ENCODE data around the gene FGD5.
A peak's percentile ranks its signal among the peaks of the same experiment; 100 is the strongest.

The FGD5 gene

GRCh38 chr3:14789640-14790285, 29.0 kb upstream of the FGD5 start:
- DNase-seq (ENCODE audit: low read depth), result no peak

GRCh38 chr3:14791343-14791945, 27.3 kb upstream of the FGD5 start:
- DNase-seq (ENCODE audit: low read depth), result peak; percentile 37

- no peak for DNase-seq (ENCODE audit: low read depth)
Measured at GRCh38 chr3:14792691-14793121, 26.1 kb upstream of the FGD5 start.

- DNase-seq (ENCODE audit: low read depth), result no peak
Measured at GRCh38 chr3:14793126-14793857, 25.5 kb upstream of the FGD5 start.

GRCh38 chr3:14793858-14794234, 24.9 kb upstream of the FGD5 start:
- DNase-seq (ENCODE audit: low read depth), result no peak

- no peak for DNase-seq (ENCODE audit: low read depth)
Measured at GRCh38 chr3:14794435-14794834, 24.3 kb upstream of the FGD5 start.

GRCh38 chr3:14795996-14796395, 22.8 kb upstream of the FGD5 start:
- no peak for DNase-seq (ENCODE audit: low read depth)

- no peak for DNase-seq (ENCODE audit: low read depth)
Measured at GRCh38 chr3:14796403-14797077, 22.2 kb upstream of the FGD5 start.

- DNase-seq (ENCODE audit: low read depth), result no peak
Measured at GRCh38 chr3:14797731-14798130, 21.0 kb upstream of the FGD5 start.

- DNase-seq (ENCODE audit: low read depth), result no peak
Measured at GRCh38 chr3:14798231-14798630, 20.5 kb upstream of the FGD5 start.

GRCh38 chr3:14799146-14799545, 19.6 kb upstream of the FGD5 start:
- no peak for DNase-seq (ENCODE audit: low read depth)

GRCh38 chr3:14801031-14801430, 17.7 kb upstream of the FGD5 start:
- DNase-seq (ENCODE audit: low read depth), result no peak

GRCh38 chr3:14801668-14802380, 16.9 kb upstream of the FGD5 start:
- no peak for DNase-seq (ENCODE audit: low read depth)

GRCh38 chr3:14802381-14802731, 16.4 kb upstream of the FGD5 start:
- no peak for DNase-seq (ENCODE audit: low read depth)

- no peak for DNase-seq (ENCODE audit: low read depth)
Measured at GRCh38 chr3:14803101-14803980, 15.4 kb upstream of the FGD5 start.

GRCh38 chr3:14803981-14804834, 14.6 kb upstream of the FGD5 start:
- no peak for DNase-seq (ENCODE audit: low read depth)

GRCh38 chr3:14804835-14805780, 13.7 kb upstream of the FGD5 start:
- no peak for DNase-seq (ENCODE audit: low read depth)

- no peak for DNase-seq (ENCODE audit: low read depth)
Measured at GRCh38 chr3:14805961-14806537, 12.7 kb upstream of the FGD5 start.
